HG02588 (cell line): ENCODE measurements around the gene ADCY5.

Experiments
- ATAC-seq: cut with Tn5 transposase; IDR thresholded peaks from one replicate; pipeline ENCODE4 v1.9.1; 2021; ENCODE audit warnings: mild to moderate bottlenecking, moderate library complexity; ENCODE audit not compliant: unreplicated experiment

The ADCY5 gene

DNA sequence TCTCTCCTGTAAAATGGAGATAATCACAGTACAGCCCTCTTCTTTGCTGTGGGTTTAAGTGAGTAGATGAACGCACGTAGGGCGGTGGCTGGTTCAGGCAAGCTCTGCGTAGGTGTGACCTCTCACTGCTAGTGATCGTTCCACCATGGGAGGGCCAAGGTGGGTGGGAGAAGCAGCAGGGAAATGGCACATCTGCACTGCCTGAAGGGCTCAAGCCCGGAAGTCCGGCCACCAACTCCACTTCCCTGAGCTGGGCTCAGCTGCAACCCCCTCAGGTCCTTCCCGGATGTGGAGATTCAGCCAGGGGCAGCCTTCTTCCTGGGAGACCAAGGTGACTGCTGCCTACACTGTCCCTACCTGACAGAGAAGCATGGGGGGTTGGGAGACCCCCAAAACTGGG lies 102.9 kb downstream of the ADCY5 start:
- ATAC-seq = no peak

DNA sequence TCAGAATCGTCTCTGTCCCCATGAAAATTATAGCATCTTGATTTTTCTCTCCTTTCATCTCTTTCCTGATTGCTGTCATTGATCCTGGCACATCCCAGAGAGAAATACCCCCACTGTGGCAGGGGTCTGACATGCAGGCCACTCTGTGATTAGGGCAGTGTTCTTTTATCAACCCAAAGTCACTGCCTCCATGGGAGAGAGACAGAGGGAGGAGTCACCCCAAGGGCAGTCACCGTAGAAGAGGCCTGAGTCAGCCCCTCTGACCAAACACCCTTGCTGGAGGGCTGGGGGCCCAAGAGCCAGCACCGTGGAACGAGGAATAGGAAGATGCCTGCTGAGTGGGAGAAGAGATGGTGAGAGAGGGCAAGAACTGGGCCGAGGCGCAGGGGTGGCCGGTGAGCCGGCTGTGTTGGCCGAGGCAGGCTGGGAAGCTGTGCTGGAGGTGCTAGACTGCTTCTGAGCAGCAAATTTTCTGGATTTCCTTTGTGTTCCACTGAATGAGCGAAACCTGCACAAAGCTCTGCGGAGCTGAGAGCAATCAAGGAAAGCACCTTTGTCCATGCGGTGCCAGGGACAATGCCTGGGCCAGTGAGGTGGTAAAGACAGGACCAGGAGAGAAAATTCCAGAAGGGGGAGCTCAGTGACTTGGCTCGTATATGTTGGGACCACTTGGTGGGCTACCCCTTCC lies 103.8 kb downstream of the ADCY5 start:
- ATAC-seq = no peak

DNA sequence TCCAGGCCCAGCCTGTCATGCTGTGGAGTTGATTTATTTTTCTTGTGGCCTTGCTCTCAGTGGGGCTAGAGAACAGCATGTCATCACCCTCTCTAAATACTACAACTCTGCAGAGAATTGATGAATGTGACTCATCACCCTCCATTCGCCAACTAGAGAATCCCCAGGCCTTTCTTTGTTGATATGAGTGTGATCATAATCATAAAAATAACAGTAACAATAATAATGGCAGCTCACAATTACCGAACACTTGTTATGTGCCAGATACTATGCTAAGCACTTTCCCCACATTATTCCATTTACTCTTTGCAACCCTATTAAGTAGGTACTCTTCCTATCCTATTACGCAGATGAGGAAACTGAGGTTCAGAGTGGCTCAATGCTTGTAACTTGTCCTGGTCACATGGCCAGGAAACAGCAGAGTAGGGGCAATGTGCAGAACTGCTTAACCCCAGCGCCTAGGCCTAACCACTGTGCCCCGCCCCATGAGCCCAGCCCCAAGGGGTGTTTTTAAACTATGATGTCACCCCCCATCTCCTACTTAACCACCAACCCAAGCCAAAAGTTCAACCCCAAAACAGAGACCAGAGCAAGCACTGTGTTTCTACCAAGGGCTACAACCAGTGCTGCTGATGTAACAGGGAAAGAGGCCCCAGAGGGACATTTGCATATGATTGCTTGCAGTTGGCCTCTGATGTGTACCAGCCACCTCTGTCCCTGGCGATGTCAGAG lies 104.5 kb downstream of the ADCY5 start:
- no peak for ATAC-seq

DNA sequence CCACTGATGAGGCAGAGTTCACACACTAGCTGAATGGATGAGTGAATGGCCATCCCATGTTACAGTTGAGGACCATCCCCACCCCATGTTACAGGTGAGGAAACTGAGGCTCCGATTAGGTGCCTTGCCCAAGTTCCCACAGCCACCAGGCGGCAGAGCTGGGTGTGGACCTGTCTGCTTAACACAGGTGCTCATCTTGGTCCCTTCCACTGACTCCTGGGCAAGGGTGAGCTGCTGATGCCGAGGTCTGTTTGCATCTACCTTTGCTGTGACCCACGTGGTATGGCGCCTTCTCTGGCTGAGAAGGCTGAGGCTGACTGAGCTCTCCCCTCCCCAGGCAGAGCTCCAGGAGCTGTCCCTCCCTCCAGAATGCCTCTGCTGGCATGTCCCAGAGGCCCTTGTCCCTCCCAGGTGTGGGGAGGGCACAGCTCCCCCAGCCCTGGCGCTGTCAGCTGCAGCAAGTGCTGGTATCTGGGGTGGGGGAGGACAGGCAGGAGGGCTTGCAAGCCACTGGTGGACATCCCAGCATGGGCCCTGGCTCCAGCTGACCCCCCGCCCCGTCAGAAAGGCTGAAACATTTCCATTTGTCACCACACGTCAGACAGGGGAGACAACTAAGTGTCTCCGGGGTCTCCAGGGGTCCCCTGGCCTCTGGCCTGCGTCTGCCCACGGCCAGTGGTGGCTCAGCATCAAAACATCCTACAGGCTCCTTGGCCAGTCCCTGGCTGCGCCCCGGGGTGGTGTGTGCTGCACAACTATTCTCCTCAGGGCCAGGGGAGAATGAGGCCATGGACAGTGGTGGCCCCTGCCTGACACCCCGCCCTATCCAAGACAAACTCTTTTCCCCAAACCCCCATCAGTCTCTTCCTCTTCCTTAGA lies 105.4 kb downstream of the ADCY5 start:
- no peak for ATAC-seq

GRCh38 chr3:123342631-123343080 lies 106.2 kb downstream of the ADCY5 start:
- no peak for ATAC-seq

- ATAC-seq = no peak
Observed at GRCh38 chr3:123341871-123342630, 106.8 kb downstream of the ADCY5 start.

DNA sequence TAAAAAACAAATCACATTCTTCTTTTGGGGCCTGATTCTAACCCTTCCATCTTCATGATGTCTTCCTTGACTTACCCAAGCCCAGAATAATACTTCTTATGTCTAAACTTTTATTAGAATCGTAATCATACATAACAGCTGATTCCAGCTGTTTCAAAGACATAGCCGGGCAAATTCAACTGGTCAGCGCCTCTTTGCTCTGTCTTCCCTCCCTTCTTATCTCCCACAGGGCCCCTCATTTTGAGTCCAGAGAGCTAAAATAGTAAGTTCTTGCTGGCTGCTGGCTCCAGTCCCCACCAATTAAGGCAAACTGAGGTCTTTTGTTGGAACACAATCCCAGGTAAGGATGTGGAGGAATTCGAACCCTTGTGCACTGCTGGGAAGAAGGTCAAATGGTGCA lies 108.6 kb downstream of the ADCY5 start:
- ATAC-seq = no peak

GRCh38 chr3:123339302-123339701 lies 109.6 kb downstream of the ADCY5 start:
- ATAC-seq = no peak

GRCh38 chr3:123338620-123339061 lies 110.2 kb downstream of the ADCY5 start:
- no peak for ATAC-seq

DNA sequence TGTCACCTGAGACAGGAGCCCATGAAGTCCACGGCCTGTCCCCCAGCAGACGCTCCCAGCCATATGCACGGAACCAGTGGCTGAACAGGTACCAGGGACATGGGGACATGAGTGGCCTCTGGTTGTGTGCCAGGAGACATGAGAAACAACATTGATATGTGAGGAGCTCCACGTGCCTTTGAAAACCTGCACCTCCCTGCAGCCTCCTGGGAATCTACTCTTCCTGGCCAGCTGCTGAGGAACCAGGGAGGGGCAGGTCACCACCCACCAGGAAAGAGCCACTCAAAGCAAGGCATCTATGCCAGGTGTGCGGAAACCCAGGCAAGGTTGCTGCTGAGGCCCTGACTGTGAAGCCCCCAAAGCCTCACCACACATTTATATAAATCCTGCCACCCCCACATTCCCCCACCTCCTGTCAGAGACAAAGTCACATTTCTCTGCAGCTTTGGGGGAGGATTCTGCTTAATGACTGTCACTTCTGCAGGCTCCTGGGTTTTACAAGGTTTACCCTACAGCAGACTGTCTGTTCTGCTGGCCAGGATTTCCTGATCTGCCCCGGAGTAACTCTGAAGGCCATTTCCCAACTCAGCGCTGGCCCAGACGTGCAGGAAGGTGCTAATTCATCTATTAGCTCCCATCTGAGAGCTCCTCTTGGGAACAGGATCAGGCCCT lies 110.8 kb downstream of the ADCY5 start:
- ATAC-seq = no peak

DNA sequence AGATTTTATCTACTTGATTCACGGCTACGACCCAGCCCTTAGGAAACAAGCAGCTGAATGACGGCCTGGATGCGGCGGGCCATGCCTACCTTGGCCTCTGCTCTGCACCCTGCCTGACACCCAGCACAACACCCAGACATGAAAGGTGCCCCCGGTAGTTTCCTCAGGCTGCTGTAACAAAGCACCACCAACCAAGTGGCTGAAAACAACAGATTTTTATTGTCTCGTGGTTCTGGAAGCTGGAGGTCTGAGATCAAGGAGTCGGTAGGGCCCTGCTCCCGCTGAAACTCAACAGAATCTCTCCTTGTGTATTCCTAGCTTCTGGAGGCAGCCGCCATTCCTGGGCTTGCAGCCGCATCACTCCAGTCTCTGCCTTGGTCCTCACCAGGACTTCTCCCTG lies 111.7 kb downstream of the ADCY5 start:
- ATAC-seq = no peak

DNA sequence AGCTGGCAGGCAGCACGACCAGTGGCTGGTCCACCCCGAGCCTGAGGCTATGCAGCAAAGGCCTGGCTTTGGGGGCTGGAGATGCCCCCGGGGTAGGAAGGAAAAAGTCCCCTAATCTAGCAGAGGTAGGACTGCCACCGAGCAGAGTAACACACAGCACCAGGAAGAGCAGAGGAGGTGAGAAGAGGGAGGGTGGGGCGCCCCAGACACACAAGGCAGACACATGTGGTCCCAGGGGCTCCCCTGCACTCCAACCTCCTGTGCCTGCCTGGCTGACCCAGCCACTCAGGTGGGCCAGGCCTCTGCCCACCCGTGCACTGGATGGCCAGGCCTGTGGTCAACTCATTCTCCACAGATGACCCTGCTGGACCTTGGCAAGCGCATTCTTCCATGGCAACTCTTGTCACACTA lies 112.4 kb downstream of the ADCY5 start:
- no peak for ATAC-seq

DNA sequence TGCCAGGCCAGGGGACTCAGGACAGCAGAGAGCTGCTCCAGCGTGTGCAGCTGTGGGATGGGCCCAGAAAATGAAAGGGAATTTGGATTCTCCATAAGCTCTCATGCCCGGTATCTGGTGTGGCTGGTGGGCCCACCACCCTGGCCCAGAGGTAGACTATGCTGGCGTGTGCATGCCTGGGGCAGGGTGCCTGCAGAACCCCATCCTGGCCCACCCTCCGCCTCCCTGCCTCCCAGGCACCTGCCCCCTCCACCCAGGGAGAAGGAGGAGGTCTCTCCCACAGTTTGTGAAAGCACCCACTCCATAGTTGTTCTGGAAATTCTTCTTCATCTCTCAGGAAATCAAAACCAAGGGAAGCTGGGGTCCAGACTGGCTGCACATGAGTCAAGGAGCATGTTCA lies 112.9 kb downstream of the ADCY5 start:
- no peak for ATAC-seq

DNA sequence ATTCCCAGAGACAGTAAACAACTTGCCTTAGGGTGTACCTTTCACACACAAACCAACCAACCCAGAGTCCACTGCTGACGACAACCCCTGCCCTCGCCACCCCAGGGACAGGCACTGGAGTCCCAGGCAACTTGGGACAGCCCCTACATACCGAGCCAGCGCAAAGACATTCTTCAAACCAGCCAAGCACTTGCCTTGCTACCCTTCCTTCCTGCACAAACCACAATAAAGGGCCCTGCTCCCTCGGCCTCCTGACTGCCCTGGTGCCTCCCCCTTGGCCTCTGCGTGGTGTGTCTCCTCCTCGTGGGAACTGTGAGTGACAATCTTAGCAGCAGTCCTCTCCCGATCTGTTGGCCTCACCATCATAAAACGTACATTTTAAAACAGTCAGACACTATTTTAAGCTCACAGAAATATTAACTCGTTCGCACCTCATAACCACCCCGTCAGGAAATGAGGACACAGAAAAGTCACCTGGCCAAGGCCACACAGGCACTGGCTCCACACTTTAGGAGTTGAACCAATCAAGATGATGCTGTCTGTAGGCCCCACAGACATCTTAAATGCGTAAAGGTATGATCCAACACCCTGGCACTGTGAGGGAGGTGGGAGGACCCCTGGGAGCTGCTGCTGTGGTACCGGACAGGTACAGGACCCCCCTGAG lies 113.8 kb downstream of the ADCY5 start:
- peak; percentile 49 for ATAC-seq

DNA sequence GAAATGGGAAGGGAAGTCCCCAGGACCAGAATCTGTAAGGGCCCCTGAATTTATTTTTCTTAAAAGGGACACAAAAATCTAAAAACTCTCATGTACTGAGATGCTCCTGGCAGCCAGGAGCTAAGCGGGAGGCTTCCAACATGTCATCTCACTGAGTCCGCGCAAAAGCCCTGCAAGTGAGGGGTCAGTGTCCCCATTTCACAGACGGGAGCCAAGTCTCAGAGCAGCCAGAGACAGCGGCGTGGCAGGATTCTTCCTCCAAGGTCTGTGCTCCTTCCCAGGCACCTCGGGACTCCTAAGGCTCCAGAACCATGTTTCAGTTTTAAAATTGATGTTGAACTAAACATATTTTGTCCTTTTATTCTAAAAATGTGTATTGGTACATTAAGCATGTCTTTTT lies 114.8 kb downstream of the ADCY5 start:
- ATAC-seq = no peak

DNA sequence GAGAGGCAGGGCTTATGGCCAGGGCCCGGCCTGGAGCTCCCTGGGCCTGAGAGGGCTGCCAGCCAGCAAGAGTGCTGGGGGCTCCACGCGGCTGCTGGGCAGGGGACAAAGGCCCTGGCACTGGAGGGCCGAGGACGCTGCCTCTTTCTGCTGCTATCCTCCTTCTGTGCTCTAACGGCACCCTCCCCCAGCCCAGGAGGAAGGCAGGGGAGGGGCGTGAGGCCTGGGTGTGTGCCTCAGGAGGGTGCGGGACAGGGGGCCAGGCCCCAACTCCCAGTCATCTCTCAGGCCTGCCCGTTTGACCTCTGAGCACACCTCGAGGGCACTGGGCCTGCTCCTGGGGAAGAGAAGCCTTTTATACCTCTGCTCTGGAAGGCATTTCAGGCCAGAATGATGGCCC lies 115.5 kb downstream of the ADCY5 start:
- ATAC-seq = no peak

DNA sequence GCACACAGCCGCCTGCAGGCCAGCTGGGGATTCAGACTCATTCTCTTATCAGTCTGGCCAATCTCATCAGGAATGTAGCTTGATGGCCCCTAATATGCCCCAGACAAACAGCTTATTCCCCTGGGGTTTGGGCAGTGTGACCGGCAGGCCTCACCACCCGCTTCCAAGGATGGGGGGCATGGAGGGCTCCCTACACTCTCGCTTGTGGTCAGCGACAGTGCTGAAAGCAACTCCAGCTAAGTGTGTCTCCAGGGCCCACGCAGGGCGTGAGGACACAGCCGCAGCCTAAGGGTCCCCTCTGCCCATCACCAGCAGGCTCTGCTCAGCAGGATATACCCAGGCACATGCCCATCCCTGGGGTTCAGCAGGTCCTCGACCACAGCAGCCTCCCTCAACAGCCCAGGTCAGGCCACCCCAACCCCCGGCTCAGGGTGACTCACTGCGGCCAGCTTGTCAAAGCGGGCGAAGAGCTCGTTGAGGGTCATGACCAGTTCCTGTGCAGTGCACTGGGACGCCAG lies 116.7 kb downstream of the ADCY5 start:
- no peak for ATAC-seq

GRCh38 chr3:123331651-123332050 lies 117.2 kb downstream of the ADCY5 start:
- ATAC-seq = no peak

DNA sequence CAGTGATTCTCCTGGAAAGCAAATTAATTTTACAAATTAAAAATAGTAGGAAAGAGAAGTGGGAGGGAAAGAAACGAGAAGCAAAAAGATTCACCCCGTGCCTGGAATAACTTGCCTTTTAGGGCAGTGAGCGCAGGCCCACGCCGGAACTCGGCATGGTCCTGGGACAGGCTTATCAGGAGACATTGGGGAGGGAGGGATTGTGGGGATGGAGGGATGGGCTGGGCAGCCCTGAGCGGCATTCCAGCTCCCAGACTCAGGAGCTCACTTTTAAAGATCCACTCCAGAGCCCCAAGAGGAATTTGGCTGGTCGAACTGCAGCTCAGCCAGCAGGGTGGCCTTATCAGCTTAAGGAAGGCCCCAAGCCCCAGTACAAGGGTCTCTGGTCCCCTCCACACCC lies 117.9 kb downstream of the ADCY5 start:
- no peak for ATAC-seq
